ENCODE results near the gene CAMKK2. TPM values are rescaled to one million over a fixed set of nuclear protein-coding genes. Genes with fewer than 3 reads are reported as not detected.
A peak's percentile ranks its signal among the peaks of the same experiment; 100 is the strongest.

Gene CAMKK2
- total and polyA plus RNA-seq, 2 donors (not counting 1 experiment from before 2014, with no cell fraction given) = 19.3 to 26.4 TPM

GRCh38 chr12:121190523-121191031 is 105.9 kb downstream of the CAMKK2 start:
- DNase-seq (ENCODE audit: low read depth in 2 of 2) = peak; percentile 82 to 96
- Histone ChIP-seq H4K20me1 (ENCODE audit: control insufficient read depth, extremely low read depth, insufficient read depth, low read length) (no peaks in the 10 kb centered on the region), H3K79me2 (ENCODE audit: control insufficient read depth, insufficient read depth, low read length) (no peaks in the 10 kb centered on the region), H3K9me3 (ENCODE audit: control insufficient read depth, insufficient read depth, low read depth, low read length) (no peaks in the 10 kb centered on the region), H3K4me2 (ENCODE audit: extremely low read depth, insufficient read depth, low read length) (peak overlapping the region; percentile 25), H3K27ac (ENCODE audit: insufficient read depth, low read length) (peak overlapping the region; percentile 85), H2AFZ (ENCODE audit: low read length) (peak overlapping the region; percentile 15), H3K36me3 (ENCODE audit: control insufficient read depth, insufficient read depth, low read length) (no peaks in the 10 kb centered on the region), H3K9ac (ENCODE audit: insufficient read depth, low read length) (no peak overlapping the region), H3K4me1 (ENCODE audit: control insufficient read depth, extremely low read depth, insufficient read depth, low read length) (peaks cover 18% of the 10 kb centered on the region), H3K27me3 (ENCODE audit: control insufficient read depth, insufficient read depth, low read length) (no peaks in the 10 kb centered on the region), H3K4me3 (replicated peaks in 1 of 4; ENCODE audit: control extremely low read depth in 1 of 4, insufficient read depth in 1 of 4, low read depth in 3 of 4, low read length in 4 of 4) (peak overlapping the region in 1 of 4 experiments; percentile 37)
- no peak for TF ChIP-seq EZH2 (IDR thresholded peaks at IDR 0.05; ENCODE audit: low read length, missing control alignments)
- TF ChIP-seq, protein P1, sequence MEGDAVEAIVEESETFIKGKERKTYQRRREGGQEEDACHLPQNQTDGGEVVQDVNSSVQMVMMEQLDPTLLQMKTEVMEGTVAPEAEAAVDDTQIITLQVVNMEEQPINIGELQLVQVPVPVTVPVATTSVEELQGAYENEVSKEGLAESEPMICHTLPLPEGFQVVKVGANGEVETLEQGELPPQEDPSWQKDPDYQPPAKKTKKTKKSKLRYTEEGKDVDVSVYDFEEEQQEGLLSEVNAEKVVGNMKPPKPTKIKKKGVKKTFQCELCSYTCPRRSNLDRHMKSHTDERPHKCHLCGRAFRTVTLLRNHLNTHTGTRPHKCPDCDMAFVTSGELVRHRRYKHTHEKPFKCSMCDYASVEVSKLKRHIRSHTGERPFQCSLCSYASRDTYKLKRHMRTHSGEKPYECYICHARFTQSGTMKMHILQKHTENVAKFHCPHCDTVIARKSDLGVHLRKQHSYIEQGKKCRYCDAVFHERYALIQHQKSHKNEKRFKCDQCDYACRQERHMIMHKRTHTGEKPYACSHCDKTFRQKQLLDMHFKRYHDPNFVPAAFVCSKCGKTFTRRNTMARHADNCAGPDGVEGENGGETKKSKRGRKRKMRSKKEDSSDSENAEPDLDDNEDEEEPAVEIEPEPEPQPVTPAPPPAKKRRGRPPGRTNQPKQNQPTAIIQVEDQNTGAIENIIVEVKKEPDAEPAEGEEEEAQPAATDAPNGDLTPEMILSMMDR (conservative IDR thresholded peaks at IDR 0.05 in 1 of 2, IDR thresholded peaks at IDR 0.05 in 1 of 2; ENCODE audit: low read depth in 1 of 2, low read length in 2 of 2) = no peak

DNA sequence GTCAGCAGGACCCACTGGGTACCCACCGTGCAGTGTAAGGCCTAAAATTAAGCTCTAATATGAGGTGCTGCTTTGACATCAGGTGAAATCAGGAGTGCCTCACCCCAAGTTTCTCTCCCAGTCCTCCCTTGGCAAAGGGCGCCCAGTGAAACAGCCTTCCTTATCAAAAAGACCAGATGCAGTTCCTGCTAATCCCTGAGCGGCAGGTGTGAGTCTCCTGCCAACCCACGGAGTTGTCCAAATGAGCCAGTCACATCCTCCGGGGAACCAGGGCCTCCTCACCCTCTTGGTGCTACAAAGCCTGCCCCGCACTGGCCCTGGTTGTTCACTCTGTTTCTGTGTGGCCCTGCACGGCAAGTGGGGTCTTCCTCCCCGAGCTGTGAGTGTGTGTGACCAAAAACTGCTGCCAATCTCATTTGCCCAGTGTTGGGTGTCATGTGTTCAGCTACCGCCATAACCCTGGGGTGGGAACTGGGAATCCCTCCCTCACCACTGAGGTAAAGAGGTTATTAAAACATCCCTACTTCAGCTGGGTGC is 106.8 kb downstream of the CAMKK2 start:
- Histone ChIP-seq H2AFZ (ENCODE audit: low read length) (peak overlapping the region; percentile 37), H3K4me1 (ENCODE audit: control insufficient read depth, extremely low read depth, insufficient read depth, low read length) (peaks cover 18% of the 10 kb centered on the region), H3K9ac (ENCODE audit: insufficient read depth, low read length) (no peak overlapping the region)

GRCh38 chr12:121189131-121189530 is 107.4 kb downstream of the CAMKK2 start:
- H3K27ac ChIP-seq (ENCODE audit: insufficient read depth, low read length) = peak overlapping the region; percentile 55
- DNase-seq (ENCODE audit: low read depth in 2 of 2) = no peak
- no peaks in the 10 kb centered on the region for H3K9me3 ChIP-seq (ENCODE audit: control insufficient read depth, insufficient read depth, low read depth, low read length)
- no peak overlapping the region for H3K4me2 ChIP-seq (ENCODE audit: extremely low read depth, insufficient read depth, low read length)
- H4K20me1 ChIP-seq (ENCODE audit: control insufficient read depth, extremely low read depth, insufficient read depth, low read length) = no peaks in the 10 kb centered on the region
- peaks cover 18% of the 10 kb centered on the region for H3K4me1 ChIP-seq (ENCODE audit: control insufficient read depth, extremely low read depth, insufficient read depth, low read length)
- no peak overlapping the region for H3K9ac ChIP-seq (ENCODE audit: insufficient read depth, low read length)
- no peaks in the 10 kb centered on the region for H3K27me3 ChIP-seq (ENCODE audit: control insufficient read depth, insufficient read depth, low read length)
- no peaks in the 10 kb centered on the region for H3K79me2 ChIP-seq (ENCODE audit: control insufficient read depth, insufficient read depth, low read length)
- no peaks in the 10 kb centered on the region for H3K36me3 ChIP-seq (ENCODE audit: control insufficient read depth, insufficient read depth, low read length)
- no peak overlapping the region for H2AFZ ChIP-seq (ENCODE audit: low read length)
- no peak overlapping the region for H3K4me3 ChIP-seq (replicated peaks in 1 of 4; ENCODE audit: control extremely low read depth in 1 of 4, insufficient read depth in 1 of 4, low read depth in 3 of 4, low read length in 4 of 4)
- no peak for TF ChIP-seq EZH2 (IDR thresholded peaks at IDR 0.05; ENCODE audit: low read length, missing control alignments)
- TF ChIP-seq, protein P1 (conservative IDR thresholded peaks at IDR 0.05 in 1 of 2, IDR thresholded peaks at IDR 0.05 in 1 of 2; ENCODE audit: low read depth in 1 of 2, low read length in 2 of 2) = no peak

More for the DNA sequence above, 106.8 kb downstream of the CAMKK2 start:
- H3K27ac ChIP-seq (ENCODE audit: insufficient read depth, low read length) = peak overlapping the region; percentile 55
- DNase-seq (ENCODE audit: low read depth in 2 of 2) = no peak
- no peaks in the 10 kb centered on the region for H3K79me2 ChIP-seq (ENCODE audit: control insufficient read depth, insufficient read depth, low read length)
- H3K4me2 ChIP-seq (ENCODE audit: extremely low read depth, insufficient read depth, low read length) = no peak overlapping the region
- H3K9me3 ChIP-seq (ENCODE audit: control insufficient read depth, insufficient read depth, low read depth, low read length) = no peaks in the 10 kb centered on the region
- H3K4me3 ChIP-seq (replicated peaks in 1 of 4; ENCODE audit: control extremely low read depth in 1 of 4, insufficient read depth in 1 of 4, low read depth in 3 of 4, low read length in 4 of 4) = no peak overlapping the region
- TF ChIP-seq, protein P1 (conservative IDR thresholded peaks at IDR 0.05 in 1 of 2, IDR thresholded peaks at IDR 0.05 in 1 of 2; ENCODE audit: low read depth in 1 of 2, low read length in 2 of 2) = no peak
- TF ChIP-seq EZH2 (IDR thresholded peaks at IDR 0.05; ENCODE audit: low read length, missing control alignments) = no peak
- H3K36me3 ChIP-seq (ENCODE audit: control insufficient read depth, insufficient read depth, low read length) = no peaks in the 10 kb centered on the region
- H3K27me3 ChIP-seq (ENCODE audit: control insufficient read depth, insufficient read depth, low read length) = no peaks in the 10 kb centered on the region
- no peaks in the 10 kb centered on the region for H4K20me1 ChIP-seq (ENCODE audit: control insufficient read depth, extremely low read depth, insufficient read depth, low read length)

Measured in fibroblast of lung (primary cell).